Heart right ventricle (tissue), 16 donors: Measurements from ENCODE around the gene LNX1. TPM values are rescaled to one million over a fixed set of nuclear protein-coding genes. Genes with fewer than 3 reads are reported as not detected.
A peak's percentile ranks its signal among the peaks of the same experiment; 100 is the strongest.

Experiments
- ATAC-seq, 8 donors: fragments of 200-7000 bp; cut with Tn5 transposase; one replicate each; pipeline ENCODE4 v1.9.1; 2020; ENCODE audit warnings: mild to moderate bottlenecking in 8 of 8, moderate library complexity in 8 of 8, moderate number of reproducible peaks in 1 of 8
- DNase-seq, 2 donors: peaks; one replicate each; pipeline ENCODE4 v3.0.0-alpha.2; 2020
- H3K27ac ChIP-seq, 10 donors: fragments of 200-600 bp; sonication (generic) in 2 of 10; one replicate each; pipeline versions ENCODE4 v1.5.0 to v1.8.0; 2020 to 2022; ENCODE audit warnings: mild to moderate bottlenecking in 3 of 10
- H3K27me3 ChIP-seq, 7 donors: fragments of 200-600 bp; one replicate each; pipeline ENCODE4 v1.8.0; 2021 to 2022; ENCODE audit warnings: mild to moderate bottlenecking in 2 of 7
- H3K36me3 ChIP-seq, 9 donors: fragments of 200-600 bp; sonication (generic) in 1 of 9; one replicate each; pipeline versions ENCODE4 v1.5.0 to v1.8.0; 2020 to 2022; ENCODE audit warnings: mild to moderate bottlenecking in 2 of 9
- H3K4me1 ChIP-seq, 9 donors: fragments of 200-600 bp; sonication (generic) in 1 of 9; one replicate each; pipeline versions ENCODE4 v1.5.0 to v1.8.0; 2020 to 2022; ENCODE audit warnings: mild to moderate bottlenecking in 4 of 9
- H3K4me3 ChIP-seq, 10 donors: fragments of 200-600 bp; sonication (generic) in 2 of 10; one replicate each; pipeline versions ENCODE4 v1.5.0 to v1.8.0; 2020 to 2022; ENCODE audit warnings: mild to moderate bottlenecking in 7 of 10, moderate library complexity in 2 of 10
- H3K9me3 ChIP-seq, 11 donors: fragments of 200-600 bp in 10 of 11; sonication (generic) in 2 of 11; one replicate each; pipeline versions ENCODE4 v1.5.0 to v1.8.0; 2013 to 2022; ENCODE audit warnings: mild to moderate bottlenecking in 2 of 11, control low read depth in 1 of 11, moderate library complexity in 1 of 11
- WGBS, 2 donors: extraction: QIAGEN DNeasy Blood & Tissue Kit; methylation state at CpG; one replicate each; pipeline ENCODE4 v1.1.7; 2013; ENCODE audit warnings: inconsistent platforms in 1 of 2; 5-methylcytosine and 5-hydroxymethylcytosine counted together
- intact Hi-C, 10 donors: fragments of 100-400 bp; cut with DNase I; formaldehyde crosslinking; loops; one replicate each; pipeline versions ENCODE4 v1.11.1 to v1.14.2; 2022
- polyA plus RNA-seq, 2 donors: library from polyadenylated mRNA; stranded (reverse); fragments of 200-250 nt; gene quantifications; one replicate each; pipeline ENCODE4 v1.2.3, GENCODE V29; 2013
- total RNA-seq, 10 donors: library from RNA; stranded (reverse); fragmentation: NEBNext Ultra II Directional in 3 of 10; extraction: Animal tissue kit (Norgen Biotek cat#: 25700) in 3 of 10; gene quantifications; one replicate each; pipeline versions ENCODE4 v1.2.1 to v1.2.4, GENCODE V29; 2021 to 2023
- TF ChIP-seq, protein P1 (sequence below), 9 donors: fragments of 200-600 bp; sonication (generic) in 2 of 9; IDR thresholded peaks; one replicate each; pipeline versions ENCODE4 v1.5.0 to v1.8.0; 2021 to 2022; ENCODE audit warnings: antibody characterized with exemption in 9 of 9, mild to moderate bottlenecking in 5 of 9, moderate library complexity in 1 of 9
- donor health status: Arrhythmogenic right ventricular cardiomyopathy.
- donor health status: ischemic (EF 13 %, LVEDD 7.1; RV severe dilation, severe dysfunction).
- donor health status: healthy with polysubstance abuse.
- donor health status: DM: no; HTN: yes; CAD: no.
- donor health status: DM: no; HTN: no; CAD: no.
- donor health status: ischemic (EF 25% LVEDD 6.9; RV normal size, moderate dysfunction).
- donor health status: ischemic (EF 25% LVEDD 5.7; RV mildly dilated, moderate dysfunction).
- donor health status: healthy.
- donor health status: DM: yes; HTN: yes; CAD: no.
- donor health status: Ischemic cardiomyopathy.
- donor health status: ischemic (EF 35%, LVEDD 5.7; RV mildly dilated, moderate dysfunction).
- donor health status: nonischemic (EF 11% LVEDD 7.7; RV severe dilation, severe dysfunction).
- donor health status: DM: yes; HTN: yes; CAD: no.
- donor health status: PGD.
- donor health status: ischemic (EF 29% LVEDD 5.4; RV normal size, mild dysfunction).
- donor health status: nonischemic (EF 23%, LVEDD 6.1; RV moderate dilation, normal function).

Gene LNX1
- total and polyA plus RNA-seq, 12 donors: 2.0 to 16.1 (median 5.6) TPM

DNA sequence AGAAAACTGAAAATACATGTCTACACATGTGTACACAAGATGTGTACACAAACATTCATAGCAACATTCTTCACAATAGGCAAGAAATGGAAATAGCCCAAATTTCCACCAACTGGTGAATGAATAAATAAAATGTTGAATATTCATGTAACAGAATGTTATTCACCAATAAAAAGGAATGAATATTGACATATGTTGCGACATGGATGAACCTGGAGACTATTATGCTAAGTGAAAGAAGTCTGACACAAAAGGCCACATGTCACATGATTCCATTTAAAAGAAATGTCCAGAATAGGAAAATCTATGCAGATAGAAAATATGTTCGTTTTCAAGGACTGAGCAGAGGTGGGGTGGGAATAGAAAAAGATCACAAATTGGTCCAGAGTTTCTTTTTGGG is 34.6 kb upstream of the LNX1 start:
- Histone ChIP-seq H3K4me3 (no peak overlapping the region), H3K4me1 (peaks cover 0 to 8% (median 0%) of the 10 kb centered on the region in 9 donors), H3K27ac (no peak overlapping the region), H3K9me3 (no peaks in the 10 kb centered on the region), H3K36me3 (no peaks in the 10 kb centered on the region), H3K27me3 (no peaks in the 10 kb centered on the region)
- ATAC-seq (no peak), DNase-seq (no peak)
- TF ChIP-seq, protein P1, sequence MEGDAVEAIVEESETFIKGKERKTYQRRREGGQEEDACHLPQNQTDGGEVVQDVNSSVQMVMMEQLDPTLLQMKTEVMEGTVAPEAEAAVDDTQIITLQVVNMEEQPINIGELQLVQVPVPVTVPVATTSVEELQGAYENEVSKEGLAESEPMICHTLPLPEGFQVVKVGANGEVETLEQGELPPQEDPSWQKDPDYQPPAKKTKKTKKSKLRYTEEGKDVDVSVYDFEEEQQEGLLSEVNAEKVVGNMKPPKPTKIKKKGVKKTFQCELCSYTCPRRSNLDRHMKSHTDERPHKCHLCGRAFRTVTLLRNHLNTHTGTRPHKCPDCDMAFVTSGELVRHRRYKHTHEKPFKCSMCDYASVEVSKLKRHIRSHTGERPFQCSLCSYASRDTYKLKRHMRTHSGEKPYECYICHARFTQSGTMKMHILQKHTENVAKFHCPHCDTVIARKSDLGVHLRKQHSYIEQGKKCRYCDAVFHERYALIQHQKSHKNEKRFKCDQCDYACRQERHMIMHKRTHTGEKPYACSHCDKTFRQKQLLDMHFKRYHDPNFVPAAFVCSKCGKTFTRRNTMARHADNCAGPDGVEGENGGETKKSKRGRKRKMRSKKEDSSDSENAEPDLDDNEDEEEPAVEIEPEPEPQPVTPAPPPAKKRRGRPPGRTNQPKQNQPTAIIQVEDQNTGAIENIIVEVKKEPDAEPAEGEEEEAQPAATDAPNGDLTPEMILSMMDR (IDR thresholded peaks at IDR 0.05): no peak
- intact Hi-C loops: no loop called here
- 91 to 94% methylated on average over 2 of the region's 2 CpGs for WGBS, 2 donors

GRCh38 chr4:53622739-53623151 is 31.5 kb upstream of the LNX1 start:
- intact Hi-C loops: no loop called here
- H3K36me3 ChIP-seq: no peaks in the 10 kb centered on the region
- no peak overlapping the region for H3K27ac ChIP-seq
- H3K9me3 ChIP-seq: no peaks in the 10 kb centered on the region
- H3K4me3 ChIP-seq: no peak overlapping the region
- no peak for DNase-seq
- TF ChIP-seq, protein P1 (IDR thresholded peaks at IDR 0.05): no peak
- peak in 1 of 8 donors; percentile 25 for ATAC-seq
- peaks cover 0 to 21% (median 4%) of the 10 kb centered on the region in 9 donors for H3K4me1 ChIP-seq
- no peaks in the 10 kb centered on the region for H3K27me3 ChIP-seq
- 88 to 93% methylated on average over 1 of the region's 1 CpG for WGBS, 2 donors

DNA sequence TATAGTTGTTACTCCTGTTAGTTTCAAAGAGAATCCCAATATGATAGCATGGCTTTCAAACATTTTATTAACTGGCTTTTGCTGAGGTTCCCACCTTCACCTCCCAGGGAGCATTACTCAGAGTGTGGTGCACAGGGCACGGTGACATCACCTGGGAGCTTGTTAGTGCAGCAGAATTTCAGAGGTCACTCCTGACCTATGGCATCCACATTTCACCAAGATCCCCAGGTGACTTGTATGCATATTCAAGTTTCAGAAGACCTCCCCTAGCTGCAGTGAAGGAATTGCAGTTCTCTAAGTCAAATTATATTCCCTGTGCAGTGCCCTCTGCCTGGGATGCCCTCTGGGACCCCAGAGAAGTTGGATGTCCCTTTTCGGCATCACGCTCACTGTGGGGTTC is 29.7 kb upstream of the LNX1 start:
- no peaks in the 10 kb centered on the region for H3K36me3 ChIP-seq
- H3K4me1 ChIP-seq: peaks cover 0 to 28% (median 4%) of the 10 kb centered on the region in 9 donors
- no peak for DNase-seq
- H3K27ac ChIP-seq: no peak overlapping the region
- no peak overlapping the region for H3K4me3 ChIP-seq
- H3K27me3 ChIP-seq: no peaks in the 10 kb centered on the region
- intact Hi-C loops: no loop called here
- no peaks in the 10 kb centered on the region for H3K9me3 ChIP-seq
- ATAC-seq: no peak
- 93% methylated on average over 3 of the region's 3 CpGs for WGBS, 2 donors
- TF ChIP-seq, protein P1 (IDR thresholded peaks at IDR 0.05): no peak

- no peak for ATAC-seq
- H3K36me3 ChIP-seq: no peaks in the 10 kb centered on the region
- TF ChIP-seq, protein P1 (IDR thresholded peaks at IDR 0.05): no peak
- WGBS, 2 donors: 79 to 87% methylated on average over 3 of the region's 3 CpGs
- H3K4me3 ChIP-seq: no peak overlapping the region
- no peaks in the 10 kb centered on the region for H3K9me3 ChIP-seq
- H3K27me3 ChIP-seq: no peaks in the 10 kb centered on the region
- intact Hi-C loops: no loop called here
- H3K27ac ChIP-seq: peak overlapping the region in 1 of 10 donors; percentile 16
- H3K4me1 ChIP-seq: peaks cover 0 to 28% (median 4%) of the 10 kb centered on the region in 9 donors
- DNase-seq: no peak
Measured at GRCh38 chr4:53619431-53619830, 28.1 kb upstream of the LNX1 start.
